GM15510 (cell line): ENCODE results near the gene CLTC.

Source experiments
- POLR2A ChIP-seq: IDR thresholded peaks from 3 replicates; pipeline ENCODE4 v1.6.1; 2011; ENCODE audit warnings: borderline replicate concordance; ENCODE audit not compliant: insufficient read length; ENCODE audit errors: extremely low read depth

Gene CLTC

DNA sequence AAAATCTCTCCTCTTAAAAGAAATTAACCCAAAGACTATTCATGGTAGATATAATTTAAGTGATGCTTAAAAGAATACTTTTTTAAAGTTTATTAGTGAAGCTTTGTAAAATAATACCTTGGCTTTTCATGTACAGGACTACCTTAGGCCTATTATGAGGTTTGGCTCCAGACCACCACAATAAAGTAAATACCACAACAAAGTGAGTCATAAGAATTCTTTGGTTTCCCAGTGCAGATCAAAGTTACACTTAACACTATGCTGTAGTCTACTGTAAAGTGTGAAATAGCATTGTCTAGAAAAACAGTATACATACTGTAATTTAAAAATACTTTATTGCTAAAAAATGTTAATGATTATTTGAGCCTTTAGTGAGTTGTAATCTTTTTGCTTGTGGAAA lies 31.7 kb downstream of the CLTC start:
- no peak for TF ChIP-seq POLR2A

DNA sequence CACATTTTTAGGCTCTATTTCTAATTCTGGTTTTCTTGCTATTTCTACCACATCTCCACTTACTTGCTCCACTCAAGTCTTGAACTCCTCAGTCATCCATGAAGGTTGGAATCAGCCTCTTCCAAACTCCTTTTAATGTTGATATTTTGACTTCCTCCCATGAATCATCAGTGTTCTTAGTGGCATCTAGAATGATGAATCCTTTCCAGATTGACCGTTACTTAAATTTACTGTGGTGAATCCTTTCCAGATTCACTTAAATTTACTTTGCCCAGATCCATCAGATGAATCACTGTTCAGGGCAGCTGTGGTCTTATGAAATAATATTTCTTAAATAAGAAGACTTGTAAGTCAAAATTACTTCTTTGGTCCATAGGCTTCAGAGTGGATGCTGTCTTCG lies 32.4 kb downstream of the CLTC start:
- no peak for TF ChIP-seq POLR2A

DNA sequence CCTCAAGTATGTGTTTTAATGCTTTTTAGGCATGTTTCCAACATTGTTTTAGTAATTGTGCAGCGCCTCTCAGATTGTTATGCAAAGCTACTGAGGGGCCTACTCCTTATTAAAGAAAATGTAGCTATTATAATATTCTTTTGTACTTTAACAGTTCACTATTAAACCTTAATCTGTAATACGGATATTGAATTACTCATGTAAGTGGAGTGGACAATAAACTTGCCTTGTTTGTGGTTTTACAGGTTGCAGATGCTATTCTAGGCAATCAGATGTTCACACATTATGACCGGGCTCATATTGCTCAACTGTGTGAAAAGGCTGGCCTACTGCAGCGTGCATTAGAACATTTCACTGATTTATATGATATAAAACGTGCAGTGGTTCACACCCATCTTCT lies 46.5 kb downstream of the CLTC start:
- no peak for TF ChIP-seq POLR2A

DNA sequence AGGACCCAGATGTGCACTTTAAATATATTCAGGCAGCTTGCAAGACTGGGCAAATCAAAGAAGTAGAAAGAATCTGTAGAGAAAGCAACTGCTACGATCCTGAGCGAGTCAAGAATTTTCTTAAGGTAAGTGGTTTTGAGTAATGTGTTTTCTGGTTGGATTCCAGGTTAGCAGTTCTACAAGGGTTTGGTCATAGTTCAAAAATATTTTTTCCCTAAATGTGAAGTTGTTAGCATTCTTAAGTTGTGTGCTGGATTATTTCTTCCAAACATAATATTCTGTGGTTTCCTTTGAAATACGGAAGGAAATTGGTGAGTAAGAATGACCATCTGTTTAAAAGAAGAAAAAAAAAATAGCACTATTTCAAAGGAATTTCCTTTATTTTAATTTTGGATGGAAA lies 49.1 kb downstream of the CLTC start:
- no peak for TF ChIP-seq POLR2A

DNA sequence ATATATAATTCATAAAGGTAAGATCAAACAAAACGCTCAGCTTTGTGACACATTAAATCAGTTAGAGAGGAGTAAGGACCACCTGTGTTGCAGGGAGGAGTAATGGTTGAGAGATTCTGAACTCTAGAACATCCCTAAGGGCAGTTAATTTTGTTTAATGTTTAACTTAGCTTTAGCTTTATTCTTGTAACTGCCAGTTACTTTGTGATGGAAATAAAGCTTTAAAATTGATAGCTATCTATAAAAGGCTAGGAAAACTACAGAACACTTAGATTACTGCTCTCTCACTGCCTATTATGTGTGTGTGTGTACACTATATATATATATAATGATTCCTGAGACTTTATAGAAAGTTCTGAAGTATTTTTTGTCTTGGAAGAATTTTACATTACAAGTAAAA lies 49.7 kb downstream of the CLTC start:
- TF ChIP-seq POLR2A, result no peak

DNA sequence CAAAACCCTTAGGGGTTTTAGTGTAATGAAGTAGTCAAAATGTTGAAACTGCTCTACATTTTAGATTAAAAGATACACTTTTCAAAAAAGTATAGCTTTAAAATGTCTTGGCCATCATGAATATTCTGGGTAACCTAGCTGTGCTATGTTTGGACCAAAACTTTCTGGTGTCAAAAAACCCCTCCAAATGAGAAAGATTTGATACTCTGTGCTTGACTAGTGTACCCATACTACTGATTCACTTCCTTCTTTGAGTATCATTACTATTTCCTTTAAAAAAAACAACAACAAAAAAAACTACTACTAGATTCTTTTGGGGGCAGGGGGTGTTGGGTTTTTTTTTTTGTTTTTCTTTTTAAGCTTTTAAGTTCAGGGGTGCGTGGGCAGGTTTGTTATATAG lies 50.2 kb downstream of the CLTC start:
- no peak for TF ChIP-seq POLR2A

DNA sequence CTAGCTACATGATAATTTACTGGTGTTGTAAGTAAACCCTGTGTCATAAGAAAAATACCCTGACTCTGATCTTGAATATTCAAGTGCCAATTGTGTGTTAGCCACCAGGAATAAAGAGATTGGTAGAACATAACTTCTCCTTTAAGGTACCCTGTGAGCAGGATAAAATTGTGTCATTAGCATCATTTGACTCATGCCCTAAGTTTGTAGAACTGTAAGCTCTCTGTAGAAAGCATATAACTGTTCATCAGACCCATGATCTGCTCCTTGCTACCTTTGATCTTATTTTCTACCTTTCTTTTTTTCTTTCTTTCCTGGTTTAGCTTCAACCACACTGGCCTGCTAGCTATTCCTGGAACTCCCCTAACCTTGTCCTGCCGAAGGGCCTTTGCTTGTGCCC lies 51.7 kb downstream of the CLTC start:
- TF ChIP-seq POLR2A, result no peak

DNA sequence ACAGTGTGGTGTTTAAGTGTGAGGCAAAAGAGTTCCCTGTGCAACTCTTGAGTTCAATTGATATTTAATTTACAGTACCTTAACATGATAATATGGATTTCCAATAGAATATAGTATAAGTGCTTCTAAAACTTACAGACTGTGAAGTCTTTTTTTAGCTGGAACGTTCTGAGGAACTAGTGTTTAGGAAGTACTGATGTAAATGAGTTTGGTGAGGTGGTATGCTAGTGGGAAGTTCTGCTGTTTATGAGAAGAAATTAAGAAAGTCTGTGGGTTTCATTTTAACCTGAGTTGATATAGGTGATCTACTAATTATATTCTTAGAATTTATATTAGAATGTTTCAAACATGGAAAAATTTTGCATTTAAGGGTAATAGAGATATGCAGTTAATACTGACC lies 55.5 kb downstream of the CLTC start:
- TF ChIP-seq POLR2A, result no peak

DNA sequence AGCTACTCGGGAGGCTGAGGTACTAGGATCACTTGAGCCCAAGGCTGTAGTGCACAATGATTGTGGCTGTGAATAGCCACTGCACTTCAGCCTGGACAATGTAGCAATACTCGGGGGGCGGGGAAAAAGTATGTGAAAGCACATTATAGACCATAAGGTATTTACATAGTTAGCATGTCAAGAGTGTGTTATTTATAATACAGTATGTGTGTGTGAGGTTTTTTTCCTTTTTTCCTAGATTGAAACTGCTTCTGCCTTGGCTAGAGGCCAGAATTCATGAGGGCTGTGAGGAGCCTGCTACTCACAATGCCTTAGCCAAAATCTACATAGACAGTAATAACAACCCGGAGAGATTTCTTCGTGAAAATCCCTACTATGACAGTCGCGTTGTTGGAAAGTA lies 57.0 kb downstream of the CLTC start:
- TF ChIP-seq POLR2A, result no peak

DNA sequence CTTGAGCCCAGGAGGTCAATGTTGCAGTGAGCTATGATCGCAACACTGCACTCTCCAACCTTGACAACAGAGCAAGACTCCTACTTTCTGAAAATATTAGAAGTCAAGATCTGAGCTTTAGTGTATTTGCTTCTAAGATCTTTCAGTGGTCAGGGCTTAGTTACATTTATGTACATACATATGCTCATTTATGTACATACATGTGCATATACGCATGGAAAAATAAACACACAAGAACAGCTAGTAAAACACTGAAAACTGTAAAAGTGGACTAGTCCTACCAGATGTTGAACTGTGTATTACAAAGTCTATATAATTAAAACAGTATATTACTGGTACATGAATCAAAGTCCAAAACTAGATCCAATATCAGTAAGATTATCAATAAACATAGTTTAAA lies 59.2 kb downstream of the CLTC start:
- TF ChIP-seq POLR2A, result no peak

DNA sequence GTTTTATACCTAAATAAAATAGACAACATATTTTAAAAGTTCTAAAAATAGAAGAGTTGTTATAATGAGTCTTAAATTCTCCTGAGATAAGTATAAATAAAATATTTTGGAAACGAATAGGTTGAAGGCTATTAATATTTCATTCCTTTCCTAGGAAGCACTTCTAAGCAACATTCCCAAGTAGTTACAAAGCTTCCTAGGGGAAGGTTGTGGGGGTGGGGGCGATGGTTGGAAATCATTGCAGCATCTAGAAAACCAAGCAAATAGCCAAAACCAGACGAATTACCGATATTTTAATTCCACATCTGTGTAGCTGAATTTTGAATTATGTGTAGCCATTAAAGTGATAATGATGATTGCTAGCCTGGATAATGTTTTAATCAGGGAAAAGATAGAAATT lies 60.6 kb downstream of the CLTC start:
- no peak for TF ChIP-seq POLR2A

DNA sequence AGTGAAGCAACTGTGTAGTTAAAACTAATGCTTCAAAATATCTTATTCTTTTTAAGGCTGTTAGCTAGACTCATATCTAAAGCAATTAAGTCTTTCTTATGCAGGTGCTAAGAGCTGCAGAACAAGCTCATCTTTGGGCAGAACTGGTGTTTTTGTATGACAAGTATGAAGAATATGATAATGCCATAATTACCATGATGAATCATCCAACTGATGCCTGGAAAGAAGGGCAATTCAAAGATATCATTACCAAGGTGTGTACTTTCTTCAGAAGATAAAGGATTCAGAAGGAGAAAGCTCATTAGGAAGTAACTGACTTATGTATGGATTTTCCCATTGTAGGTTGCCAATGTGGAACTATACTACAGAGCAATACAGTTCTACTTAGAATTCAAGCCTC lies 63.6 kb downstream of the CLTC start:
- TF ChIP-seq POLR2A, result no peak

DNA sequence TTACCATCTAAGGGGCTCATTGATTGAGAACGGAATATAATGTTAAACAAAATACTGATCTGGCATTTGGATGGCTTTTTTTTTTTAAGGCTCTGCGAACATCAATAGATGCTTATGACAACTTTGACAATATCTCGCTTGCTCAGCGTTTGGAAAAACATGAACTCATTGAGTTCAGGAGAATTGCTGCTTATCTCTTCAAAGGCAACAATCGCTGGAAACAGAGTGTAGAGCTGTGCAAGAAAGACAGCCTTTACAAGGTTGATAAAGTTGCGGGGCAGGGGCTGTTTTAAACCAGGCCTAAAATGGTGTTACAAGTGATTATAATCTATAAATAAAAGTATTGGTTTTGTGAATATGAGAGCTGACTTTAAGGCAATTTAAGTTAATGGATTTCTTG lies 65.3 kb downstream of the CLTC start:
- no peak for TF ChIP-seq POLR2A

DNA sequence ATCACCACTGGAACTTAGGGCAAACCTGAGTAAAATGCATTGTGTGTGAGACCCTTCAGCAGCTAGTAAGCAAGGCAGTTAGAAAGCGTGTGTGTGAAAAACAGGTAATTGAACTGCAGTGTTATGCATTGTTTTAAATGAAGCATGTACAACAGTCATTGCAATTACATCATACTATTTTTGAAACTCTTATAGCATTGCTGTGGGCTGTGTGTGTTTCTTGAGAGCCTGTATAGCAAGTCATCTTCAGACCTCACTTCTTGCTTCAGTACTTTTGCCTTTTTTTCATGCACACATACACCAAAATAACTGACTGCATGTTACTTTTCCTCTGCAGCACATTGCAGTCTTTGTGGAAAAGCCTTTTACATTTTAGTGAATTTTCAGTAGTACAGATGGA lies 68.3 kb downstream of the CLTC start:
- no peak for TF ChIP-seq POLR2A

DNA sequence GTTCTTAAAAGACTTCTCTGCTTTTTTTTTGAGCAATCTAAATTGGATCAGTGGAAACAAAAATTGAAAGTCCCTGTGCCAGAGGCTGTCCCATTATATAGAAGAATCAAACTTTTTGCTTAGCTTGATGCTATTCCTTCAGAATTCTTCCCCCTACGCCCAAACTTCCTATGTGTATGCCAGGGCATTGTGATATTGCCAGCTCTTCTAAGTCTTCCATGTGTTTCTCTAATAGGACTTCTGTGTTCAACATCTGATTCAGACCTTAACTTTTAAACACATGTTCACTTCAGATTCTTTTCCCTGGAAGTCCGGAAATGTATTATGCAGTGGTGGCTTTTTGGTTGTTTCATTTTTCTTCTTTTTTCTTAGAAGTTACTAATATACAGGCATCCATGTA lies 68.8 kb downstream of the CLTC start:
- no peak for TF ChIP-seq POLR2A

DNA sequence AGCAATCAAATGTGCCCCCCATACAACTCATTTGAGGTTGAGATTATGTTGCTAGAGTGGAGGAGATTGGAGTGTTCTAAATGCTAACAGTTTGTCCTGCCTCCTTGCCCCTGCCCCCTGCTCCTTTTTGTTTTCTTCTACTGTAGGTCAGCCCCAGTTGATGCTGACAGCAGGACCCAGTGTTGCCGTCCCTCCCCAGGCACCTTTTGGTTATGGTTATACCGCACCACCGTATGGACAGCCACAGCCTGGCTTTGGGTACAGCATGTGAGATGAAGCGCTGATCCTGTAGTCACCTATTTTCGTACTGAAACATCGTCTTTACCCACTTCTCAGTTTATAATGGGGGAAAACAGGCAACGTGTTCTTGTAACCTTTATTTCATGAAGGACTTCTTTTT lies 73.9 kb downstream of the CLTC start:
- TF ChIP-seq POLR2A, result no peak

DNA sequence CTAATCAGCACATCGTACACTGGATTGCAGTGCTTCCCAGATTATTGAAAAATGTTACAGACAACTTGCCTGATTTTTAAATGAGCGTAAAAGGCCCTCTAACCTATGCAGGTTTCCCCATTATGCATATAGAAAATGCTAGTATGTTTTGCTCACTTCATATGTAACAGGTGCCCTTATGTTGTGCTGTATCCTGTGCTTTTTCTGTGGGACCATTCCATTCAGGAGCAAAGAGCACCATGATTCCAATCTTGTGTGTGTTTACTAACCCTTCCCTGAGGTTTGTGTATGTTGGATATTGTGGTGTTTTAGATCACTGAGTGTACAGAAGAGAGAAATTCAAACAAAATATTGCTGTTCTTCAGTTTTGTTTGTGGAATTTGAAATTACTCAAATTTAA lies 74.6 kb downstream of the CLTC start:
- no peak for TF ChIP-seq POLR2A
